Body of pancreas (tissue), 4 donors: Measurements from ENCODE around the gene STK32B.

Source experiments
- POLR2A ChIP-seq, 3 donors: fragments of 450-650 bp; IDR thresholded peaks; one replicate each; pipeline ENCODE4 v1.6.1; 2016; ENCODE audit warnings: antibody characterized with exemption in 3 of 3, mild to moderate bottlenecking in 2 of 3
- TF ChIP-seq, protein P1 (sequence below), 7 experiments: fragments of 450-650 bp in 4 of 7; fragments of 200-600 bp in 3 of 7; sonication (generic) in 3 of 7; IDR thresholded peaks; one replicate each; pipeline ENCODE4 v1.5.1; 2016 to 2019; ENCODE audit warnings: antibody characterized with exemption in 7 of 7

GRCh38 chr4:5386921-5387320, 335.6 kb downstream of the STK32B start:
- TF ChIP-seq, protein P1, sequence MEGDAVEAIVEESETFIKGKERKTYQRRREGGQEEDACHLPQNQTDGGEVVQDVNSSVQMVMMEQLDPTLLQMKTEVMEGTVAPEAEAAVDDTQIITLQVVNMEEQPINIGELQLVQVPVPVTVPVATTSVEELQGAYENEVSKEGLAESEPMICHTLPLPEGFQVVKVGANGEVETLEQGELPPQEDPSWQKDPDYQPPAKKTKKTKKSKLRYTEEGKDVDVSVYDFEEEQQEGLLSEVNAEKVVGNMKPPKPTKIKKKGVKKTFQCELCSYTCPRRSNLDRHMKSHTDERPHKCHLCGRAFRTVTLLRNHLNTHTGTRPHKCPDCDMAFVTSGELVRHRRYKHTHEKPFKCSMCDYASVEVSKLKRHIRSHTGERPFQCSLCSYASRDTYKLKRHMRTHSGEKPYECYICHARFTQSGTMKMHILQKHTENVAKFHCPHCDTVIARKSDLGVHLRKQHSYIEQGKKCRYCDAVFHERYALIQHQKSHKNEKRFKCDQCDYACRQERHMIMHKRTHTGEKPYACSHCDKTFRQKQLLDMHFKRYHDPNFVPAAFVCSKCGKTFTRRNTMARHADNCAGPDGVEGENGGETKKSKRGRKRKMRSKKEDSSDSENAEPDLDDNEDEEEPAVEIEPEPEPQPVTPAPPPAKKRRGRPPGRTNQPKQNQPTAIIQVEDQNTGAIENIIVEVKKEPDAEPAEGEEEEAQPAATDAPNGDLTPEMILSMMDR (IDR thresholded peaks at IDR 0.05): no peak
- TF ChIP-seq POLR2A (IDR thresholded peaks at IDR 0.05): no peak
